K562 (cell line): ENCODE data around the gene ST6GALNAC6. TPM values are rescaled to one million over a fixed set of nuclear protein-coding genes. Genes with fewer than 3 reads are reported as not detected.

Experiments
- CTBP1 ChIP-seq: fragments of 450-650 bp; IDR thresholded peaks from 2 replicates; pipeline ENCODE4 v1.6.1; 2016; ENCODE audit warnings: borderline replicate concordance
- ELF2 ChIP-seq: fragments of 250-450 bp; sonication (Bioruptor Pico); IDR thresholded peaks from 2 replicates; pipeline ENCODE4 v1.5.0; 2021; ENCODE audit warnings: mild to moderate bottlenecking
- FUS ChIP-seq: fragments of 200-400 bp; formaldehyde crosslinking; optimal IDR thresholded peaks from 2 replicates; pipeline ENCODE3; 2017; ENCODE audit warnings: low read depth, low read length
- MXI1 ChIP-seq: IDR thresholded peaks from 2 replicates; pipeline ENCODE4 v1.6.1; 2011; ENCODE audit warnings: low read depth, mild to moderate bottlenecking, improper control_type of control experiment, low read length
- POLR2A ChIP-seq: fragments of 450-650 bp; conservative IDR thresholded peaks from 2 replicates; pipeline ENCODE4 v1.6.1; 2016
- POLR2AphosphoS5 ChIP-seq: IDR thresholded peaks from 2 replicates; pipeline ENCODE4 v1.6.1; 2011; ENCODE audit warnings: mild to moderate bottlenecking, low read depth, low read length, moderate library complexity; ENCODE audit not compliant: control insufficient read depth, insufficient read depth
- POLR2B ChIP-seq: fragments of 450-650 bp; IDR thresholded peaks from 2 replicates; pipeline ENCODE4 v1.6.1; 2018; ENCODE audit warnings: low read depth; ENCODE audit not compliant: partially characterized antibody
- REST ChIP-seq, 2 experiments: fragments of 450-650 bp; formaldehyde crosslinking in 1 of 2; IDR thresholded peaks; 2 replicates each; pipeline versions ENCODE4 v1.4.0 to v1.6.1; 2014 to 2020; ENCODE audit warnings: mild to moderate bottlenecking in 2 of 2, borderline replicate concordance in 1 of 2, low read depth in 1 of 2
- RUNX1 ChIP-seq: sonication (generic); IDR thresholded peaks from 2 replicates; pipeline ENCODE4 v1.6.1; 2016; ENCODE audit warnings: antibody characterized with exemption, low read depth
- SETDB1 ChIP-seq: IDR thresholded peaks from one replicate; pipeline ENCODE4 v1.6.1; 2012; ENCODE audit warnings: low read length, control low read depth, inconsistent platforms
- TAF1 ChIP-seq: IDR thresholded peaks from 2 replicates; pipeline ENCODE4 v1.6.1; 2011; ENCODE audit warnings: mild to moderate bottlenecking, low read length, moderate library complexity; ENCODE audit not compliant: insufficient read depth, control insufficient read depth, severe bottlenecking; ENCODE audit errors: extremely low read depth
- THAP7 ChIP-seq: fragments of 250-450 bp; sonication (Bioruptor Pico); IDR thresholded peaks from 2 replicates; pipeline ENCODE4 v1.5.0; 2021
- ZFX ChIP-seq: sonication (generic); formaldehyde crosslinking; IDR thresholded peaks from 2 replicates; pipeline ENCODE4 v1.8.0; 2022; ENCODE audit warnings: mild to moderate bottlenecking, missing genetic modification reagents, moderate library complexity
- ZNF282 ChIP-seq: sonication (generic); formaldehyde crosslinking; IDR thresholded peaks from 2 replicates; pipeline ENCODE4 v1.8.1; 2023; ENCODE audit warnings: missing genetic modification reagents
- polyA plus RNA-seq, 8 experiments: library from polyadenylated mRNA; depleted of rRNA in 4 of 8; stranded (reverse) in 5 of 8; unstranded in 3 of 8; fragments of >200 nt; fragmentation: Nextera tagmentation in 2 of 8; fragmentation: Illumina TruSeq in 1 of 8; extraction: Ambion mirVana in 2 of 8; extraction: Trizol in 1 of 8; gene quantifications; 2 replicates each; pipeline versions ENCODE4 v1.2.1 to v1.2.3, GENCODE V29; 2011 to 2014; ENCODE audit warnings: inconsistent platforms in 1 of 8, missing spikeins in 1 of 8
- total RNA-seq, 7 experiments: library from RNA; depleted of rRNA in 6 of 7; stranded (reverse); fragments of >200 nt in 6 of 7; fragmentation: Illumina TruSeq in 2 of 7; extraction: Trizol in 2 of 7; gene quantifications; 2 replicates each; pipeline versions ENCODE4 v1.2.1 to v1.2.3, GENCODE V29; 2011 to 2021; ENCODE audit warnings: low replicate concordance in 1 of 7

Gene ST6GALNAC6
- total and polyA plus RNA-seq, 9 of the 15 experiments (the other 6 are each of a cell fraction or from before 2014, with no cell fraction given): 0.13 to 23.0 (median 14.5) TPM

GRCh38 chr9:127916720-127917581 is 17.5 kb upstream of the ST6GALNAC6 start, which contains the start of gene ST6GALNAC4 (continued):
- TF ChIP-seq REST (IDR thresholded peaks at IDR 0.05; ENCODE audit: borderline replicate concordance) (peak; percentile 11; the same call in 1 of the 2 replicates), REST (CRISPR knock-in tag; IDR thresholded peaks at IDR 0.05; ENCODE audit: low read depth) (no peak), POLR2A (peak; percentile 67), POLR2B (peak; percentile 40), ZFX (CRISPR knock-in tag) (peak; percentile 56), TAF1 (peak; percentile 57), SETDB1 (no peak), POLR2AphosphoS5 (peak; percentile 38; the same call in 1 of the 2 replicates), ZNF282 (0 out of 2 replicates have a peak, but pooled peaks have one; percentile 50), MXI1 (no peak), CTBP1 (peak; percentile 37; the same call in 1 of the 2 replicates), ELF2 (CRISPR knock-in tag) (no peak), THAP7 (CRISPR knock-in tag) (no peak), FUS (no peak), RUNX1 (no peak)
